Peyer's patch (tissue), 4 donors: ENCODE data around the gene CRELD2. TPM values are rescaled to one million over a fixed set of nuclear protein-coding genes. Genes with fewer than 3 reads are reported as not detected.

Experiments
- DNase-seq, 3 donors: peaks; one replicate each; pipeline ENCODE4 v3.0.0-alpha.2; 2017 to 2019
- H3K27ac ChIP-seq, 4 donors: fragments of 200-600 bp; sonication (generic); one replicate each; pipeline ENCODE4 v1.5.1; 2016 to 2019
- H3K27me3 ChIP-seq, 2 donors: fragments of 200-600 bp; sonication (generic); one replicate each; pipeline ENCODE4 v1.5.1; 2019
- H3K36me3 ChIP-seq, 3 donors: fragments of 200-600 bp; sonication (generic); one replicate each; pipeline ENCODE4 v1.5.1; 2016 to 2019
- H3K4me1 ChIP-seq, 4 donors: fragments of 200-600 bp; sonication (generic); one replicate each; pipeline ENCODE4 v1.5.1; 2016 to 2019
- H3K4me3 ChIP-seq, 4 donors: fragments of 200-600 bp; sonication (generic); 1 replicate in 3 of 4; 2 replicates in 1 of 4; pipeline ENCODE4 v1.5.1; 2016 to 2019; ENCODE audit warnings: mild to moderate bottlenecking in 1 of 4
- H3K9me3 ChIP-seq, 4 donors: fragments of 200-600 bp; sonication (generic); one replicate each; pipeline ENCODE4 v1.5.1; 2016 to 2019; ENCODE audit warnings: mild to moderate bottlenecking in 1 of 4
- CTCF ChIP-seq, 6 experiments: fragments of 450-650 bp in 4 of 6; fragments of 200-600 bp in 2 of 6; sonication (generic) in 1 of 6; IDR thresholded peaks; one replicate each; pipeline ENCODE4 v1.5.1; 2017 to 2019; ENCODE audit warnings: antibody characterized with exemption in 6 of 6, mild to moderate bottlenecking in 3 of 6, moderate library complexity in 1 of 6
- POLR2A ChIP-seq, 2 donors: fragments of 450-650 bp; IDR thresholded peaks; one replicate each; pipeline ENCODE4 v1.5.1; 2017; ENCODE audit warnings: antibody characterized with exemption in 2 of 2, mild to moderate bottlenecking in 2 of 2, moderate library complexity in 2 of 2
- total RNA-seq, 4 donors: library from RNA; depleted of rRNA; stranded (reverse); fragments of >200 nt; gene quantifications; one replicate each; pipeline ENCODE4 v1.1.0, GENCODE V29; 2016

CRELD2 gene
- total RNA-seq, 4 donors from 2014 or later, result 33.3 to 52.0 (median 41.1) TPM

- TF ChIP-seq POLR2A (IDR thresholded peaks at IDR 0.05), result no peak
- no peak for TF ChIP-seq CTCF (IDR thresholded peaks at IDR 0.05)
- Histone ChIP-seq H3K4me1 (peaks cover 0 to 36% (median 13%) of the 10 kb centered on the region in 4 donors), H3K27ac (no peak overlapping the region), H3K9me3 (no peaks in the 10 kb centered on the region), H3K4me3 (no peak overlapping the region), H3K27me3 (no peaks in the 10 kb centered on the region), H3K36me3 (no peaks in the 10 kb centered on the region)
- no peak for DNase-seq
These were observed 34.7 kb downstream of the CRELD2 start for GRCh38 chr22:49953027-49953679.

DNA sequence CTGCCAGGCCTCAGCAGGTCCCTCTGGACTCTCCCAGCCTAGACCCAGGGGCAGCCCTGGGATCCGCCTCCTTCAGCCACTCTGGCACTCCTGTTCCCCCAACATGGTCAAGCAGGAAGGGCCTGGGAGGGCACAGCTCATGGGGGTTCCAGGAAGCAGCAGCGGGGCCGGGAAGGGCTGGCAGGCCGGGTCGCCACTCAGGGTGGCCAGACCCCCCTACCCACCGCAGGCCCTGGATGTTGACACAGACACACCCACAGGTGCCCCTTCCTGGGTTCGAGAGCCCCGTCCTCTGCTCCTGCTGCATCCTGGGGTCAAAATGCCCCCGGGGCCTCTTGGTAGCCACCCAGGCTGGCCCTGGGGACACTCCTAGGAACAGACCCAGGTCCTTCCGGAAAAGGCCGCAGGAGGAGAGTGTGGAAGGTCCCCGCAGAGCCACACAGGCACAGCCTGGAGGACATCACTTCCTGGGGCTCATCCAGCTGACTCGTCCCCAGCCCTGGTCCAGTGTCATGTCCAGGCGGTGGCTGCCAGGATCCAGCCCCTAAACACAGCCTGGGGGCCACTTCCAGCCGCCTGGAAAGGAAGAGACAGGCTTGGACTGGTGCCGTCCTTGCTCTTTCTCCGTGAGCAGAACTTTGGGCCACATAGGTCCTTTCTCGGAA lies 35.4 kb downstream of the CRELD2 start:
- H3K27ac ChIP-seq, result no peak overlapping the region
- no peaks in the 10 kb centered on the region for H3K27me3 ChIP-seq
- no peaks in the 10 kb centered on the region for H3K9me3 ChIP-seq
- peaks cover 0 to 38% (median 13%) of the 10 kb centered on the region in 4 donors for H3K4me1 ChIP-seq
- no peaks in the 10 kb centered on the region for H3K36me3 ChIP-seq
- no peak for TF ChIP-seq CTCF (IDR thresholded peaks at IDR 0.05)
- no peak for DNase-seq
- no peak overlapping the region for H3K4me3 ChIP-seq

DNA sequence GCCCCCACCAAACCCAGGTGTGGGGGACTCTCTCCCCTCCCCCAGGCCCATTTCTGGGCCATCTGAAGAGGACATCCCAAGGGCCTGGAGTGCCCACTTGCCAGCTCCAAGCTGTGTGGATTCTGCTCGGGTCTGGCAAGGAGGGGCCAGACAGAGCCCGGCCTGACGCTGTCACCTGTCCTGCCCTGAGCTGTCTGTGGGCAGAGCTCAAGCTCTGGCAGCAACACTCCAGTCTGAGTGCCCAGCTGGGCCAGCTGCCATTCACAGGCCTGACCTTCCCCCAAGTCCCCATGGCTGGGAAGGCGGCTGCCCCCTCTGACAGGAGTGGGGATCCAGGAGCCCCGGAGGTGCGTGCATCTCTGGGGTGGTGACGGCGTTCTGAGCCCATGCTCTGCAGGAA lies 35.9 kb downstream of the CRELD2 start:
- Histone ChIP-seq H3K9me3 (no peaks in the 10 kb centered on the region), H3K4me3 (no peak overlapping the region), H3K4me1 (peaks cover under 1 to 43% (median 16%) of the 10 kb centered on the region in 4 donors), H3K27me3 (no peaks in the 10 kb centered on the region), H3K36me3 (no peaks in the 10 kb centered on the region), H3K27ac (no peak overlapping the region)
- TF ChIP-seq CTCF (IDR thresholded peaks at IDR 0.05) (no peak), POLR2A (IDR thresholded peaks at IDR 0.05) (no peak)
- DNase-seq, result no peak

DNA sequence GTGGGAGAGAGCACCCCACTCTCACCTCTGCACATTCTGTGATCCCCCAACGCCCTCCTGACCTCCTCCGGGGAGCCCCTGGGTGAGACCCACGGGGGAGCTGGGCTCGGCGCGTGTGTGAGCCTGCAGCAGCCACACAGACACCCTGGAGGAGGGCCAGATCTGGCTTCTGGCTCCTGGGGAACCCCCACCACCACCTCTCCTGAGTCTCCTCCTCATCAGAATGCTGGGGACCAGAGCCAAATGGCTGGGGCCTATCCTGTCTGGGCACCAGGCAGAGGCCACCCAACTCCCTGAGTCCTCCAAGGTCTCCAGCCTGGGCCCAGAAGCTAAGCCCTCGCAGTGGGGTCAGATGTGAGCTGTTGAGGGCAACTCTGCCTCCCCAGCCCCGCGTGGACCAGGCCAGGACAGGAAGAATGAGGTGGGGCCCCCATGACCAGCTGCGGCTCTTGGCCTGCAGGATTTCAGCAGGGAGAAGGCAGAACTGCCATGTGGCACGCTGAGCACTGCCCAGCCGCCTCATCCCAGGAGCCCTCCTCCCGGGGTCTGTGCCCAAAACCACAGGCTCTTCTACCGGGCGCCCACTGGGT lies 36.7 kb downstream of the CRELD2 start:
- H3K36me3 ChIP-seq, result no peaks in the 10 kb centered on the region
- H3K4me1 ChIP-seq, result peaks cover 6 to 42% (median 14%) of the 10 kb centered on the region in 4 donors
- no peak overlapping the region for H3K4me3 ChIP-seq
- H3K27me3 ChIP-seq, result no peaks in the 10 kb centered on the region
- no peak for DNase-seq
- no peaks in the 10 kb centered on the region for H3K9me3 ChIP-seq
- no peak for TF ChIP-seq POLR2A (IDR thresholded peaks at IDR 0.05)
- TF ChIP-seq CTCF (IDR thresholded peaks at IDR 0.05), result no peak
- H3K27ac ChIP-seq, result no peak overlapping the region

DNA sequence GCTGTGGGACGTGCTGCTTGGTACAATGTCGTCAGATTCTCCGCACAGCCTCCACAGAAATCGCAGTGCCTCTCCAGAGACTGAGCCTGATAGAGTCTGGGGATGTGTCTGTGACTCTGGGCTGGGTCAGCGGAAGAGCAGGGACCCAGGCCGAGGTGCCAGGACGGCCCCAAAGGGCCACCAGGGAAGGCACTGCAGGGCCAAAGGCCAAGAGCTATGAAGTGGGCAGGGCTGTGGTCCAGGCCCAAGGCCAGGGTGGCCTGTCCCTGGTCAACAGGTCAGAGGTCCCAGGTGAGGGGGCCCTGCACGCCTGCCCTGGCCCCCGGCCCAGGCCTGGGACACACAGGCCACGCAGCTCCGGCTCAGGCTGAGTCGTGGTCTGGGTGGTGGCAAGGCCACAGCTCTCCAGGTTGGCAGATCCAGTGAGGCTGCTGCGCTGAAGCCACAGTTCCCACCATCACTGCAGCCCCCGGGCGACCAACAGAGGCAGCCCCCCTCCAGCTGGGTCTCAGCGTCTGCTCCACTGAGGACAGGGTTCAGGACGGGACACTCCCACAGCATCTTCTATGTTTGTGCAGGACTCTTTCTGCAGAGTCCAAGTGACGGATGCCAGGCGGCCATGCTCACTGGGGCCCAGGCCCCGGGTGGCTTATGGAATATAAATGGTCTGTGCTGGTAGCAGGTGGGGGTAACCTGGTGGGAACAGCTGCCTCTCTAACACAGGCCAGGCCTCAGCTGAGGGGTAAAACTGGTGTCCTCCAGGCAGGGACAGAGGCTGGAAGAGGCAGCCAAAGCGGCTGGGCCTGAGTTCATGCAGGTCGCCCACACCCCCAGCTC lies 37.4 kb downstream of the CRELD2 start:
- peaks cover 6 to 36% (median 11%) of the 10 kb centered on the region in 4 donors for H3K4me1 ChIP-seq
- no peak for TF ChIP-seq CTCF (IDR thresholded peaks at IDR 0.05)
- no peaks in the 10 kb centered on the region for H3K36me3 ChIP-seq
- no peak overlapping the region for H3K4me3 ChIP-seq
- DNase-seq, result no peak
- H3K9me3 ChIP-seq, result no peaks in the 10 kb centered on the region
- H3K27me3 ChIP-seq, result no peaks in the 10 kb centered on the region
- H3K27ac ChIP-seq, result no peak overlapping the region
